HG02938 (cell line): Measurements from ENCODE around the gene LMX1A.

Experiments
- ATAC-seq: cut with Tn5 transposase; IDR thresholded peaks from one replicate; pipeline ENCODE4 v1.9.1; 2021; ENCODE audit warnings: mild to moderate bottlenecking, moderate library complexity; ENCODE audit not compliant: unreplicated experiment

LMX1A gene

GRCh38 chr1:165328136-165328535 is 28.4 kb downstream of the LMX1A start:
- no peak for ATAC-seq

- ATAC-seq = no peak
Observed at GRCh38 chr1:165327538-165327937, 29.0 kb downstream of the LMX1A start.

- no peak for ATAC-seq
Observed at GRCh38 chr1:165325460-165326203, 30.9 kb downstream of the LMX1A start.

GRCh38 chr1:165324050-165324449 is 32.5 kb downstream of the LMX1A start:
- ATAC-seq = no peak

- ATAC-seq = no peak
Observed at GRCh38 chr1:165317612-165318011, 38.9 kb downstream of the LMX1A start.

- ATAC-seq = no peak
Observed at GRCh38 chr1:165316153-165316772, 40.3 kb downstream of the LMX1A start.

- no peak for ATAC-seq
Observed at GRCh38 chr1:165315481-165315880, 41.0 kb downstream of the LMX1A start.

GRCh38 chr1:165313903-165314302 is 42.6 kb downstream of the LMX1A start:
- no peak for ATAC-seq

- ATAC-seq = no peak
Observed at GRCh38 chr1:165312591-165312990, 43.9 kb downstream of the LMX1A start.

- ATAC-seq = no peak
Observed at GRCh38 chr1:165306543-165307434, 49.7 kb downstream of the LMX1A start.

- ATAC-seq = no peak
Observed at GRCh38 chr1:165303386-165303785, 53.1 kb downstream of the LMX1A start.

- no peak for ATAC-seq
Observed at GRCh38 chr1:165300400-165300903, 56.1 kb downstream of the LMX1A start.

- ATAC-seq = no peak
Observed at GRCh38 chr1:165298203-165298820, 58.2 kb downstream of the LMX1A start.

GRCh38 chr1:165296205-165296604 is 60.3 kb downstream of the LMX1A start:
- ATAC-seq = no peak

GRCh38 chr1:165290148-165290547 is 66.4 kb downstream of the LMX1A start:
- no peak for ATAC-seq

GRCh38 chr1:165289556-165289955 is 67.0 kb downstream of the LMX1A start:
- ATAC-seq = no peak

GRCh38 chr1:165288350-165289120 is 68.0 kb downstream of the LMX1A start:
- ATAC-seq = no peak

- no peak for ATAC-seq
Observed at GRCh38 chr1:165287781-165288180, 68.7 kb downstream of the LMX1A start.

- ATAC-seq = no peak
Observed at GRCh38 chr1:165287329-165287728, 69.2 kb downstream of the LMX1A start.

- no peak for ATAC-seq
Observed at GRCh38 chr1:165284454-165284853, 72.1 kb downstream of the LMX1A start.
